Right lung (tissue), 5 donors: ENCODE results near the gene EIF4H. TPM values are rescaled to one million over a fixed set of nuclear protein-coding genes. Genes with fewer than 3 reads are reported as not detected.
"Not testable (repeated sequence)": the region's sequence is repeated elsewhere in the genome, so short reads cannot be mapped to it uniquely, and the experiment has no call there.

Source experiments
- DNase-seq, 2 donors: peaks; one replicate each; pipeline ENCODE4 v3.0.0-alpha.2; 2013
- polyA plus RNA-seq, 5 donors: library from polyadenylated mRNA; unstranded; fragments of 120-200 nt; gene quantifications; one replicate each; pipeline versions ENCODE4 v1.2.1 to v1.2.3, GENCODE V29; 2013; ENCODE audit warnings: inconsistent platforms in 1 of 5, low replicate concordance in 1 of 5; ENCODE audit not compliant: insufficient read length in 5 of 5, insufficient read depth in 1 of 5

EIF4H gene
- polyA plus RNA-seq, 5 donors = 253 to 292 (median 282) TPM

GRCh38 chr7:74195968-74196654, 22.0 kb downstream of the EIF4H start:
- DNase-seq = not testable (repeated sequence)

- DNase-seq = no peak
Measured at GRCh38 chr7:74197449-74198124, 23.4 kb downstream of the EIF4H start.

- no peak for DNase-seq
Measured at GRCh38 chr7:74199551-74200355, 25.6 kb downstream of the EIF4H start.

GRCh38 chr7:74202841-74203556, 28.8 kb downstream of the EIF4H start:
- peak in 1 of 2 donors; percentile 23 for DNase-seq

GRCh38 chr7:74203956-74204618, 29.9 kb downstream of the EIF4H start:
- no peak for DNase-seq

GRCh38 chr7:74206052-74206451, 31.9 kb downstream of the EIF4H start:
- DNase-seq = not testable (repeated sequence)

- peak; percentile 64 to 68 for DNase-seq
Measured at GRCh38 chr7:74206589-74207120, 32.5 kb downstream of the EIF4H start.

GRCh38 chr7:74207586-74207985, 33.4 kb downstream of the EIF4H start:
- no peak for DNase-seq

GRCh38 chr7:74208241-74208640, 34.1 kb downstream of the EIF4H start:
- not testable (repeated sequence) for DNase-seq

GRCh38 chr7:74212661-74213060, 38.5 kb downstream of the EIF4H start:
- DNase-seq = no peak

GRCh38 chr7:74214816-74215630, 40.9 kb downstream of the EIF4H start:
- DNase-seq = no peak

- no peak for DNase-seq
Measured at GRCh38 chr7:74215921-74216320, 41.8 kb downstream of the EIF4H start.

- no peak for DNase-seq
Measured at GRCh38 chr7:74216361-74216761, 42.2 kb downstream of the EIF4H start.

GRCh38 chr7:74217455-74218342, 43.5 kb downstream of the EIF4H start:
- no peak for DNase-seq

- DNase-seq = no peak
Measured at GRCh38 chr7:74218343-74218698, 44.2 kb downstream of the EIF4H start.

- DNase-seq = no peak
Measured at GRCh38 chr7:74219416-74219815, 45.3 kb downstream of the EIF4H start.

- DNase-seq = no peak
Measured at GRCh38 chr7:74220229-74220628, 46.1 kb downstream of the EIF4H start.

- no peak for DNase-seq
Measured at GRCh38 chr7:74221713-74222112, 47.6 kb downstream of the EIF4H start.
